Measurements from ENCODE around the gene ADGRB2. TPM values are rescaled to one million over a fixed set of nuclear protein-coding genes. Genes with fewer than 3 reads are reported as not detected.
A peak's percentile ranks its signal among the peaks of the same experiment; 100 is the strongest.

Gene ADGRB2
- total RNA-seq, 1 experiment from 2014 or later, result 1.5 TPM

- intact Hi-C loops (cut with micrococcal nuclease), result loop anchor here (10.0 kb wide), 1 partner anchor 271 kb away; no protein-coding TSS in a partner anchor
- Mint-ChIP-seq H3K27me3 (ENCODE audit: insufficient read depth, unreplicated experiment) (no peaks in the 10 kb centered on the region), H3K9me3 (ENCODE audit: unreplicated experiment) (no peaks in the 10 kb centered on the region), H3K4me1 (ENCODE audit: insufficient read depth, unreplicated experiment) (peaks cover 3% of the 10 kb centered on the region), H3K27ac (ENCODE audit: low read depth, unreplicated experiment) (no peak overlapping the region), H3K4me3 (ENCODE audit: unreplicated experiment) (no peak overlapping the region), H3K36me3 (ENCODE audit: insufficient read depth, unreplicated experiment) (no peaks in the 10 kb centered on the region)
- POLR2A ChIA-PET, result interaction anchor here (0.8 kb wide), 1 partner anchor 55 kb away, joined by 3 read pairs; no protein-coding TSS in a partner anchor
- TF ChIP-seq CTCF (IDR thresholded peaks at IDR 0.05; ENCODE audit: unreplicated experiment), result no peak
- BruUV-seq (replicated peaks), result no TSS peak
- DNase-seq (ENCODE audit: unreplicated experiment), result no peak
- CTCF ChIA-PET, result interaction anchor here (0.9 to 2.1 kb wide), 3 partner anchors 32 to 131 kb away, joined by 4 to 6 read pairs (median 5); no protein-coding TSS in a partner anchor
Measured at GRCh38 chr1:31793586-31794285, 29.6 kb upstream of the ADGRB2 start.

GRCh38 chr1:31793086-31793485 is 28.9 kb upstream of the ADGRB2 start:
- Mint-ChIP-seq H3K27me3 (ENCODE audit: insufficient read depth, unreplicated experiment) (no peaks in the 10 kb centered on the region), H3K4me3 (ENCODE audit: unreplicated experiment) (no peak overlapping the region), H3K9me3 (ENCODE audit: unreplicated experiment) (no peaks in the 10 kb centered on the region), H3K4me1 (ENCODE audit: insufficient read depth, unreplicated experiment) (no peaks in the 10 kb centered on the region), H3K36me3 (ENCODE audit: insufficient read depth, unreplicated experiment) (peaks cover 4% of the 10 kb centered on the region), H3K27ac (ENCODE audit: low read depth, unreplicated experiment) (peak overlapping the region; percentile 6)
- intact Hi-C loops (cut with micrococcal nuclease), result loop anchor here (10.0 kb wide), 1 partner anchor 272 kb away; no protein-coding TSS in a partner anchor
- ChIA-PET POLR2A (interaction anchor here (0.8 kb wide), 1 partner anchor 56 kb away, joined by 3 read pairs; no protein-coding TSS in a partner anchor), CTCF (interaction anchor here (1.7 to 2.1 kb wide), 2 partner anchors 129 to 130 kb away, joined by 5 to 6 read pairs; no protein-coding TSS in a partner anchor)
- no TSS peak for BruUV-seq (replicated peaks)
- no peak for DNase-seq (ENCODE audit: unreplicated experiment)
- TF ChIP-seq CTCF (IDR thresholded peaks at IDR 0.05; ENCODE audit: unreplicated experiment), result no peak

- CTCF ChIA-PET, result interaction anchor here (1.0 to 2.2 kb wide), 3 partner anchors 129 to 244 kb away, joined by 4 to 9 read pairs (median 6); no protein-coding TSS in a partner anchor
- Mint-ChIP-seq H3K36me3 (ENCODE audit: insufficient read depth, unreplicated experiment) (peaks cover 6% of the 10 kb centered on the region), H3K9me3 (ENCODE audit: unreplicated experiment) (no peaks in the 10 kb centered on the region), H3K27ac (ENCODE audit: low read depth, unreplicated experiment) (no peak overlapping the region), H3K4me1 (ENCODE audit: insufficient read depth, unreplicated experiment) (peaks cover 5% of the 10 kb centered on the region), H3K4me3 (ENCODE audit: unreplicated experiment) (no peak overlapping the region), H3K27me3 (ENCODE audit: insufficient read depth, unreplicated experiment) (no peaks in the 10 kb centered on the region)
- POLR2A ChIA-PET, result no interaction called here
- TF ChIP-seq CTCF (IDR thresholded peaks at IDR 0.05; ENCODE audit: unreplicated experiment), result no peak
- DNase-seq (ENCODE audit: unreplicated experiment), result no peak
- intact Hi-C loops (cut with micrococcal nuclease), result loop anchor here (10.0 kb wide), 1 partner anchor 272 kb away; no protein-coding TSS in a partner anchor
- no TSS peak for BruUV-seq (replicated peaks)
Measured at GRCh38 chr1:31792541-31792940, 28.4 kb upstream of the ADGRB2 start.

- Mint-ChIP-seq H3K4me3 (ENCODE audit: unreplicated experiment) (no peak overlapping the region), H3K36me3 (ENCODE audit: insufficient read depth, unreplicated experiment) (peaks cover 6% of the 10 kb centered on the region), H3K4me1 (ENCODE audit: insufficient read depth, unreplicated experiment) (peaks cover 8% of the 10 kb centered on the region), H3K27me3 (ENCODE audit: insufficient read depth, unreplicated experiment) (no peaks in the 10 kb centered on the region), H3K27ac (ENCODE audit: low read depth, unreplicated experiment) (no peak overlapping the region), H3K9me3 (ENCODE audit: unreplicated experiment) (no peaks in the 10 kb centered on the region)
- DNase-seq (ENCODE audit: unreplicated experiment), result no peak
- ChIA-PET POLR2A (no interaction called here), CTCF (interaction anchor here (1.0 to 5.1 kb wide), 5 partner anchors 126 to 243 kb away, joined by 4 to 56 read pairs (median 9); no protein-coding TSS in a partner anchor)
- TF ChIP-seq CTCF (IDR thresholded peaks at IDR 0.05; ENCODE audit: unreplicated experiment), result no peak
- no TSS peak for BruUV-seq (replicated peaks)
- intact Hi-C loops (cut with micrococcal nuclease), result loop anchor here (10.0 kb wide), 1 partner anchor 273 kb away; no protein-coding TSS in a partner anchor
Measured at GRCh38 chr1:31792116-31792515, 28.0 kb upstream of the ADGRB2 start.
